WTC11 (cell line): ENCODE measurements around the gene ZNF423. TPM values are rescaled to one million over a fixed set of nuclear protein-coding genes. Genes with fewer than 3 reads are reported as not detected.

Source experiments
- ATAC-seq: fragments of 200-7000 bp; cut with Tn5 transposase; 2 replicates; pipeline ENCODE4 v1.10.0; 2021; ENCODE audit warnings: mild to moderate bottlenecking, moderate library complexity
- CTCF ChIA-PET: fragments of 300-600 bp; sonication (Branson Sonifier 250); formaldehyde crosslinking; loops from one replicate; lab custom pipeline; 2021; ENCODE audit warnings: antibody characterized with exemption; lab: Charles Lee
- POLR2A ChIA-PET: fragments of 350-600 bp; sonication (Branson Sonifier 250); formaldehyde crosslinking; loops from one replicate; lab custom pipeline; 2021; ENCODE audit warnings: antibody characterized with exemption; lab: Charles Lee
- DNase-seq: peaks from one replicate; pipeline ENCODE4 v3.0.0; 2021; ENCODE audit warnings: low spot score
- H3K27ac Mint-ChIP-seq: 2 replicates; pipeline ENCODE4 v1.8.0; 2021; ENCODE audit warnings: mixed read lengths
- H3K27me3 Mint-ChIP-seq: 2 replicates; pipeline ENCODE4 v1.8.0; 2021; ENCODE audit warnings: low read depth, mild to moderate bottlenecking, moderate library complexity, mixed read lengths
- H3K36me3 Mint-ChIP-seq: 2 replicates; pipeline ENCODE4 v1.8.0; 2021; ENCODE audit warnings: mixed read lengths
- H3K4me1 Mint-ChIP-seq: 2 replicates; pipeline ENCODE4 v1.8.0; 2022; ENCODE audit warnings: mixed read lengths
- H3K4me3 Mint-ChIP-seq: 2 replicates; pipeline ENCODE4 v1.8.0; 2021; ENCODE audit warnings: mild to moderate bottlenecking, moderate library complexity, mixed read lengths
- H3K9me3 Mint-ChIP-seq: 2 replicates; pipeline ENCODE4 v1.8.0; 2021; ENCODE audit warnings: mixed read lengths
- CTCF ChIP-seq: fragments of 200-600 bp; IDR thresholded peaks from 2 replicates; pipeline ENCODE4 v1.8.0; 2022; ENCODE audit warnings: antibody characterized with exemption
- E2F5 ChIP-seq: sonication (generic); formaldehyde crosslinking; IDR thresholded peaks from 2 replicates; pipeline ENCODE4 v1.8.1; 2022; ENCODE audit warnings: mild to moderate bottlenecking, moderate library complexity, missing genetic modification reagents
- HMGXB4 ChIP-seq: sonication (generic); formaldehyde crosslinking; IDR thresholded peaks from 2 replicates; pipeline ENCODE4 v1.8.1; 2023; ENCODE audit warnings: mild to moderate bottlenecking, moderate library complexity, missing genetic modification reagents
- MAX ChIP-seq: sonication (generic); formaldehyde crosslinking; IDR thresholded peaks from 2 replicates; pipeline ENCODE4 v1.8.0; 2022; ENCODE audit warnings: mild to moderate bottlenecking, missing genetic modification reagents
- NFYB ChIP-seq: sonication (generic); formaldehyde crosslinking; conservative IDR thresholded peaks from 2 replicates; pipeline ENCODE4 v1.8.0; 2022; ENCODE audit warnings: low read depth, missing genetic modification reagents
- SP1 ChIP-seq: sonication (generic); formaldehyde crosslinking; conservative IDR thresholded peaks from 2 replicates; pipeline ENCODE4 v1.8.1; 2022; ENCODE audit warnings: missing genetic modification reagents
- TEAD1 ChIP-seq: sonication (generic); formaldehyde crosslinking; IDR thresholded peaks from 2 replicates; pipeline ENCODE4 v1.8.0; 2022; ENCODE audit warnings: mild to moderate bottlenecking, missing genetic modification reagents
- USF1 ChIP-seq: sonication (generic); formaldehyde crosslinking; IDR thresholded peaks from 2 replicates; pipeline ENCODE4 v1.8.0; 2022; ENCODE audit warnings: mild to moderate bottlenecking, missing genetic modification reagents
- USF2 ChIP-seq: sonication (generic); formaldehyde crosslinking; IDR thresholded peaks from 2 replicates; pipeline ENCODE4 v1.8.1; 2023; ENCODE audit warnings: mild to moderate bottlenecking, missing genetic modification reagents, moderate library complexity
- ZBTB43 ChIP-seq: sonication (generic); formaldehyde crosslinking; IDR thresholded peaks from 2 replicates; pipeline ENCODE4 v1.8.1; 2023; ENCODE audit warnings: mild to moderate bottlenecking, missing genetic modification reagents
- ZNF423 ChIP-seq: fragments of 250-450 bp; sonication (Bioruptor Pico); IDR thresholded peaks from 2 replicates; pipeline ENCODE4 v2.1.2; 2022; ENCODE audit warnings: mild to moderate bottlenecking, moderate library complexity
- total RNA-seq: library from RNA; stranded (reverse); gene quantifications from 3 replicates; pipeline ENCODE4 v1.2.3, GENCODE V29; 2021

Gene ZNF423
- total RNA-seq, 1 experiment from 2014 or later = 38.8 TPM

GRCh38 chr16:49492896-49493626 is 362.9 kb downstream of the ZNF423 start:
- Mint-ChIP-seq H3K27me3 (no peaks in the 10 kb centered on the region), H3K9me3 (no peaks in the 10 kb centered on the region), H3K4me1 (peaks cover 16% of the 10 kb centered on the region), H3K4me3 (no peak overlapping the region), H3K27ac (no peak overlapping the region), H3K36me3 (no peaks in the 10 kb centered on the region; the same call in 1 of the 2 replicates)
- DNase-seq = no peak
- POLR2A ChIA-PET = no interaction called here
- CTCF ChIA-PET = interaction anchor here (0.9 to 2.7 kb wide), 11 partner anchors 21 to 100 kb away, joined by 3 to 12 read pairs (median 3); no protein-coding TSS in a partner anchor
- TF ChIP-seq HMGXB4 (CRISPR knock-in tag) = no peak
- ATAC-seq = no peak

- CTCF ChIA-PET = interaction anchor here (0.7 to 2.7 kb wide), 18 partner anchors 8 to 398 kb away, joined by 3 to 12 read pairs (median 3); no protein-coding TSS in a partner anchor
- Mint-ChIP-seq H3K9me3 (no peaks in the 10 kb centered on the region), H3K27ac (0 out of 2 replicates have a peak overlapping the region, but pooled peaks have one; percentile 32), H3K27me3 (no peaks in the 10 kb centered on the region), H3K36me3 (no peaks in the 10 kb centered on the region; the same call in 1 of the 2 replicates), H3K4me1 (peaks cover 16% of the 10 kb centered on the region), H3K4me3 (peak overlapping the region; percentile 49; the same call in 1 of the 2 replicates)
- peak; percentile 82 for ATAC-seq
- POLR2A ChIA-PET = interaction anchor here (0.8 to 1.0 kb wide), 2 partner anchors 26 to 148 kb away, joined by 3 to 4 read pairs; no protein-coding TSS in a partner anchor
- TF ChIP-seq TEAD1 (no peak), USF1 (CRISPR knock-in tag) (peak; percentile 79; the same call in 1 of the 2 replicates), USF2 (CRISPR knock-in tag) (peak; percentile 81), E2F5 (CRISPR knock-in tag) (0 out of 2 replicates have a peak, but pooled peaks have one; percentile 22), ZNF423 (CRISPR knock-in tag) (peak; percentile 71), NFYB (CRISPR knock-in tag) (no peak), CTCF (peak; percentile 98), MAX (peak; percentile 38), ZBTB43 (CRISPR knock-in tag) (0 out of 2 replicates have a peak, but pooled peaks have one; percentile 39), SP1 (CRISPR knock-in tag) (peak; percentile 45; the same call in 1 of the 2 replicates), HMGXB4 (CRISPR knock-in tag) (peak; percentile 57; the same call in 1 of the 2 replicates)
- DNase-seq = peak; percentile 82
These were observed 363.8 kb downstream of the ZNF423 start for GRCh38 chr16:49491771-49492761.
